Heart left ventricle (tissue), 13 donors: Measurements from ENCODE around the gene DMGDH.

Source experiments
- POLR2A ChIP-seq, 2 donors: fragments of 450-650 bp; IDR thresholded peaks; one replicate each; pipeline ENCODE4 v1.6.1; 2017; ENCODE audit warnings: antibody characterized with exemption in 2 of 2, mild to moderate bottlenecking in 2 of 2, moderate library complexity in 2 of 2
- TF ChIP-seq, protein P1 (sequence below), 12 donors: fragments of 200-600 bp; sonication (generic) in 4 of 12; IDR thresholded peaks; one replicate each; pipeline versions ENCODE4 v1.5.0 to v1.8.0; 2018 to 2022; ENCODE audit warnings: antibody characterized with exemption in 12 of 12, mild to moderate bottlenecking in 5 of 12
- donor health status: ischemic (EF 13 %, LVEDD 7.1; RV severe dilation, severe dysfunction).
- donor health status: DM: no; HTN: yes; CAD: no.
- donor health status: DM: no; HTN: no; CAD: no.
- donor health status: ischemic (EF 25% LVEDD 6.9; RV normal size, moderate dysfunction).
- donor health status: ischemic (EF 25% LVEDD 5.7; RV mildly dilated, moderate dysfunction).
- donor health status: ischemic (EF 35%, LVEDD 5.7; RV mildly dilated, moderate dysfunction).
- donor health status: nonischemic (EF 11% LVEDD 7.7; RV severe dilation, severe dysfunction).
- donor health status: DM: yes; HTN: yes; CAD: no.
- donor health status: PGD.
- donor health status: ischemic (EF 29% LVEDD 5.4; RV normal size, mild dysfunction).
- donor health status: nonischemic (EF 23%, LVEDD 6.1; RV moderate dilation, normal function).

GRCh38 chr5:79053321-79053720, 16.2 kb downstream of the DMGDH start:
- TF ChIP-seq, protein P1, sequence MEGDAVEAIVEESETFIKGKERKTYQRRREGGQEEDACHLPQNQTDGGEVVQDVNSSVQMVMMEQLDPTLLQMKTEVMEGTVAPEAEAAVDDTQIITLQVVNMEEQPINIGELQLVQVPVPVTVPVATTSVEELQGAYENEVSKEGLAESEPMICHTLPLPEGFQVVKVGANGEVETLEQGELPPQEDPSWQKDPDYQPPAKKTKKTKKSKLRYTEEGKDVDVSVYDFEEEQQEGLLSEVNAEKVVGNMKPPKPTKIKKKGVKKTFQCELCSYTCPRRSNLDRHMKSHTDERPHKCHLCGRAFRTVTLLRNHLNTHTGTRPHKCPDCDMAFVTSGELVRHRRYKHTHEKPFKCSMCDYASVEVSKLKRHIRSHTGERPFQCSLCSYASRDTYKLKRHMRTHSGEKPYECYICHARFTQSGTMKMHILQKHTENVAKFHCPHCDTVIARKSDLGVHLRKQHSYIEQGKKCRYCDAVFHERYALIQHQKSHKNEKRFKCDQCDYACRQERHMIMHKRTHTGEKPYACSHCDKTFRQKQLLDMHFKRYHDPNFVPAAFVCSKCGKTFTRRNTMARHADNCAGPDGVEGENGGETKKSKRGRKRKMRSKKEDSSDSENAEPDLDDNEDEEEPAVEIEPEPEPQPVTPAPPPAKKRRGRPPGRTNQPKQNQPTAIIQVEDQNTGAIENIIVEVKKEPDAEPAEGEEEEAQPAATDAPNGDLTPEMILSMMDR (IDR thresholded peaks at IDR 0.05) = no peak
- no peak for TF ChIP-seq POLR2A (IDR thresholded peaks at IDR 0.05)
